Subcutaneous abdominal adipose tissue (tissue), 5 donors: ENCODE results near the gene MVK.
"Not testable (repeated sequence)": the region's sequence is repeated elsewhere in the genome, so short reads cannot be mapped to it uniquely, and the experiment has no call there.

Experiments
- H3K27ac ChIP-seq: one replicate; pipeline ENCODE4 v1.7.0; 2013; ENCODE audit warnings: low read depth, mild to moderate bottlenecking, inconsistent platforms, low read length, moderate library complexity
- H3K27me3 ChIP-seq, 5 donors: one replicate each; pipeline ENCODE4 v1.7.0; 2013; ENCODE audit warnings: low read length in 5 of 5, inconsistent platforms in 1 of 5; ENCODE audit not compliant: control insufficient read depth in 5 of 5, insufficient read depth in 4 of 5
- H3K36me3 ChIP-seq, 5 donors: one replicate each; pipeline ENCODE4 v1.7.0; 2013; ENCODE audit warnings: low read length in 5 of 5; ENCODE audit not compliant: control insufficient read depth in 5 of 5, insufficient read depth in 5 of 5
- H3K4me1 ChIP-seq, 5 donors: one replicate each; pipeline ENCODE4 v1.7.0; 2013; ENCODE audit warnings: low read length in 5 of 5, mild to moderate bottlenecking in 3 of 5, moderate library complexity in 1 of 5; ENCODE audit not compliant: control insufficient read depth in 5 of 5, insufficient read depth in 5 of 5
- H3K4me3 ChIP-seq, 5 donors: one replicate each; pipeline ENCODE4 v1.7.0; 2013; ENCODE audit warnings: low read length in 5 of 5, low read depth in 1 of 5
- H3K9ac ChIP-seq, 5 donors: one replicate each; pipeline ENCODE4 v1.7.0; 2013; ENCODE audit warnings: low read length in 5 of 5, mild to moderate bottlenecking in 4 of 5, moderate library complexity in 3 of 5
- H3K9me3 ChIP-seq, 5 donors: one replicate each; pipeline ENCODE4 v1.7.0; 2013; ENCODE audit warnings: low read length in 5 of 5; ENCODE audit not compliant: control insufficient read depth in 5 of 5
- donor health status: healthy.
- donor health status: healthy.
- donor health status: healthy.
- donor health status: healthy.
- donor health status: healthy.

The MVK gene

DNA sequence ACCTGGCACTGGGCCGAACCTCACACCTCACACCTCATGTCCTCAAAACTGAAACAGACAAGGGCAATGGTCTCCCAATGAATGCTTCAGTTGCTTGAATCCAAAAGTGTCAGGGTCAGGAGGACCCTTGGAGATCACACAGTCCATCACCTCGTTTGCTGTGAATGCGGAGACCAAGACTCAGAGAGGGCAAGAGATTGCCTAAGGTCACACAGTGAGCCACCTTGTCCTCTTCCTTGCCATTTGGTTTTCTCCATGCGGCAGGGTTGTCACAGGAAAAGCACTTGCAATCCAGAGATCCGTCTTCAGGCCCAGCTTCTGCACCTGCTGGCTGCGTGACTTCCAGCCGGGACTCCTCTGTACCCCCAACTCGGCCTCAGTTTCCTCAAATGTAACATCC lies 28.0 kb downstream of the MVK start:
- Histone ChIP-seq H3K27ac (no peak overlapping the region), H3K4me3 (no peak overlapping the region), H3K9me3 (no peaks in the 10 kb centered on the region), H3K9ac (no peak overlapping the region), H3K4me1 (peaks cover 2 to 15% (median 6%) of the 10 kb centered on the region in 5 donors), H3K36me3 (peaks cover 0 to 6% (median 2%) of the 10 kb centered on the region in 5 donors), H3K27me3 (peaks cover 5 to 23% (median 7%) of the 10 kb centered on the region in 5 donors)

- peaks cover 5 to 23% (median 12%) of the 10 kb centered on the region in 5 donors for H3K27me3 ChIP-seq
- not testable (repeated sequence) for H3K9ac ChIP-seq, H3K27ac ChIP-seq, H3K4me3 ChIP-seq, H3K9me3 ChIP-seq, H3K36me3 ChIP-seq
- peaks cover 2 to 15% (median 7%) of the 10 kb centered on the region in 5 donors for H3K4me1 ChIP-seq
Observed at GRCh38 chr12:109602132-109602531, 28.5 kb downstream of the MVK start.

- H3K4me1 ChIP-seq, result peaks cover 0 to 3% (median 0%) of the 10 kb centered on the region in 5 donors
- peaks cover 11 to 31% (median 18%) of the 10 kb centered on the region in 5 donors for H3K27me3 ChIP-seq
- H3K9ac ChIP-seq, result no peak overlapping the region
- no peak overlapping the region for H3K4me3 ChIP-seq
- no peaks in the 10 kb centered on the region for H3K36me3 ChIP-seq
- no peak overlapping the region for H3K27ac ChIP-seq
- no peaks in the 10 kb centered on the region for H3K9me3 ChIP-seq
Observed at GRCh38 chr12:109604132-109604585, 30.6 kb downstream of the MVK start.

GRCh38 chr12:109605016-109605415 lies 31.4 kb downstream of the MVK start:
- no peaks in the 10 kb centered on the region for H3K36me3 ChIP-seq
- peaks cover 17 to 37% (median 24%) of the 10 kb centered on the region in 5 donors for H3K27me3 ChIP-seq
- no peak overlapping the region for H3K9ac ChIP-seq
- no peak overlapping the region for H3K4me3 ChIP-seq
- H3K4me1 ChIP-seq, result peaks cover 0 to 3% (median 0%) of the 10 kb centered on the region in 5 donors
- no peaks in the 10 kb centered on the region for H3K9me3 ChIP-seq
- no peak overlapping the region for H3K27ac ChIP-seq

DNA sequence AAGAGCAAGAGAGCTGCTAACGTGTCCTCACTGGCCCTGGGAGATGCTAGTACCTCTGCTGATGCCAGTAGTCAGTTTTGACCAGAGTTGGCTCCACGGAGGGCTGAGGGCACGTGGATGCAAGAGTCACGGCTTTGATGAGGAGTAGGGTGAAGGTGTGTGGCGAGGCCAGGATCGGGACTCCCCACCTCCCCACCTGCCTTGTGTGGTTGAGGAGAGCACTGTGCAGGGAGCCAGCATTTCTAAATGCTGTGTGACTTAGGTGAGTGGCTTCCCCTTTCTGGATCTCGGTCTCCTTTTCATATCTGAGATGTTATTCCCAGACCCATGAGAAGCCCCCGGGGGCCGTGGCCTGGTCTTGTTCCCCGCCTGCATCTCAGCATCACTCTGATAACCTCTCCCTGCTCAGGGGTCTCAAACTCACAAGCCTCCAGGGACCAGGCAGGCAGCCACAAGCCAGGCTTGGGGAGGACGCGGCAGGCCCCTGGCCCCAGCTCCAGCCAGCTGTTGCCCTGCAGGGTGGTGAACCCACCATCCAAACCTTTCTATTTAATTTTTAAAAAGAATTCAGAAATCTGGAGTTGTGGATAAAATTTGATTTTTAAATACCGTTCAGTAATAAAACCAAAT lies 32.1 kb downstream of the MVK start:
- H3K27ac ChIP-seq, result no peak overlapping the region
- H3K9me3 ChIP-seq, result peaks cover 0 to 4% (median 3%) of the 10 kb centered on the region in 5 donors
- peaks cover 0 to 3% (median 0%) of the 10 kb centered on the region in 5 donors for H3K4me1 ChIP-seq
- H3K4me3 ChIP-seq, result no peak overlapping the region
- H3K27me3 ChIP-seq, result peaks cover 20 to 41% (median 25%) of the 10 kb centered on the region in 5 donors
- no peak overlapping the region for H3K9ac ChIP-seq
- H3K36me3 ChIP-seq, result no peaks in the 10 kb centered on the region

DNA sequence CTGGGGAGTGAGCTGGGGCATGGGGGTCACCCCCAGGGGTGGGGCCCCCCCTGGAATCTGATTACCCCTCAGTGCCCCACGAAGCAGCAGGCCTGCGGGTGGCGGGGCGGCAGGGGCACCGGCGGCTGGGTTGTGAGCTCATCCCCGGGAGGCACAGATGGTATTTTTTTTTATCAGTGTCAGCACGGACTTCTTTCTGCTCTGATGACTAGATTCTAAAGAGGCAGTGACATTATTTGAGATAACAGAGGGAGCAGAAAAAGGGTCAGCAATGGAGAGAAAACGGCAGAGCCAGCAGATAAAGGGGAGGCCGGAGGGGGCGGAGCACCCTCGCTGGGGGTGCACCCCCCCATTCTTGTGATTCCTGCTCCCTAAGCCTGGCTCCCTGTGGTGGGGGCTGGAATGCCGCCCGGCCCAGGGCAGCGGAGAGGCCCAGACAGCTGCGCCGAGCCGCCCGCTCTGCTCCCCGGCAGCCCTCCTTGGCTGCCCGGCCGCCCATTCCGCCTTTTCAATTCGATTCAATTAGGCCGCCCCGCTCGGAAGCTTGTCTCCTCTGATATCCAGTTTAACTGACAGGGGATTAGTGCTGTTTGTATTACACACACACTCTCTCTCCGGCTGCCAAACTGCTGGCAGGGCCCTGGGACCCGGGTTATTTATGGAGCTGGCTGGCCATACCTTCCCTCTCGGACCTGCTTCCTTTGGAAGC lies 32.9 kb downstream of the MVK start:
- H3K9ac ChIP-seq, result no peak overlapping the region
- peaks cover 22 to 48% (median 32%) of the 10 kb centered on the region in 5 donors for H3K27me3 ChIP-seq
- no peaks in the 10 kb centered on the region for H3K36me3 ChIP-seq
- H3K4me3 ChIP-seq, result no peak overlapping the region
- H3K9me3 ChIP-seq, result peaks cover 0 to 4% (median 3%) of the 10 kb centered on the region in 5 donors
- H3K4me1 ChIP-seq, result peaks cover 0 to 3% (median 0%) of the 10 kb centered on the region in 5 donors
- H3K27ac ChIP-seq, result no peak overlapping the region

GRCh38 chr12:109607618-109608017 lies 34.0 kb downstream of the MVK start:
- Histone ChIP-seq H3K9me3 (peaks cover 0 to 4% (median 3%) of the 10 kb centered on the region in 5 donors), H3K27me3 (peaks cover 22 to 57% (median 40%) of the 10 kb centered on the region in 5 donors), H3K4me1 (peaks cover 0 to 3% (median 0%) of the 10 kb centered on the region in 5 donors), H3K36me3 (no peaks in the 10 kb centered on the region), H3K27ac (no peak overlapping the region), H3K4me3 (no peak overlapping the region), H3K9ac (no peak overlapping the region)

DNA sequence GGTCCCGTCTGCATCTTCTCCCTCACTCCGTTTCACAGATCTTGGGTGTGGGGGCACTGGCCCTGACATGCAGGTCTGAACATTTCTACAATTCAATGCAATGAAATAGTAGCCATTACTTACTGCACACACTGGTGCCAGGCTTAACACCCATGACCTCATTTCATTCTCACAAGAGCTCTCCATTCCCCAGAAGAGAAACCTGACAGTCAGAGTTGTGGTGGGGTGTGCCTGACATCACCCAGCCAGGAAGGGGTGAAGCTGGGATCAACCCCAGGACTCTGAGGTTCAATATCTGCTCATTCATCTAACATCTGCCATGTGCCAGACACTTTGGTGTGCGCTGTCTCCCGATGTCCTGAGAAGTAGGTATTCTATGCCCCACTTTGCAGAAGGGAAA lies 34.7 kb downstream of the MVK start:
- H3K9ac ChIP-seq, result no peak overlapping the region
- peaks cover 28 to 63% (median 46%) of the 10 kb centered on the region in 5 donors for H3K27me3 ChIP-seq
- H3K4me1 ChIP-seq, result peaks cover 0 to 3% (median 0%) of the 10 kb centered on the region in 5 donors
- H3K4me3 ChIP-seq, result no peak overlapping the region
- H3K36me3 ChIP-seq, result no peaks in the 10 kb centered on the region
- no peak overlapping the region for H3K27ac ChIP-seq
- H3K9me3 ChIP-seq, result peaks cover 0 to 4% (median 3%) of the 10 kb centered on the region in 5 donors

- peaks cover 0 to 3% (median 0%) of the 10 kb centered on the region in 5 donors for H3K4me1 ChIP-seq
- H3K9me3 ChIP-seq, result peaks cover 0 to 4% (median 3%) of the 10 kb centered on the region in 5 donors
- H3K4me3 ChIP-seq, result no peak overlapping the region
- H3K9ac ChIP-seq, result no peak overlapping the region
- H3K36me3 ChIP-seq, result no peaks in the 10 kb centered on the region
- H3K27me3 ChIP-seq, result peaks cover 31 to 64% (median 51%) of the 10 kb centered on the region in 5 donors
- no peak overlapping the region for H3K27ac ChIP-seq
Observed at GRCh38 chr12:109608793-109609192, 35.2 kb downstream of the MVK start.

DNA sequence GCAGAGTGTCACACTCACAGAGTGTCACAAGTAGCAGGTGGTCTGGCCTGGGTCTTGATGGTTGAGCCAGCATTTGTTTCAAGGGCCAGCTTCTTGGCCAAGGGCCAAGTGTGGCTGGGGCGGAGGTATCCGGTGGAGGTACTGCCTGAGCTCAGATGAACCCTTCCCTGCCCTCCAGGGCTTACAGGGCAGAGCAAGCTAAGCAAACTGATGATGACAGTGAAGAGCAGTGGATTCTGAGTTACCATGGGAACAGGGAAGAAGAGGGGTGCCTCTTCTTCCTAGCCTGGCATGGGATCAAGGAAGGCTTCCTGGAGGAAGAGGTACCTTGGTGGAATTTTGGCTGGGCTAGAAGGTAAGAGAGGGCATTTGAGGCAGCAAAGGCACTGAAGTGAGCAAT lies 35.7 kb downstream of the MVK start:
- Histone ChIP-seq H3K27ac (no peak overlapping the region), H3K36me3 (no peaks in the 10 kb centered on the region), H3K4me3 (no peak overlapping the region), H3K27me3 (peaks cover 31 to 59% (median 52%) of the 10 kb centered on the region in 5 donors), H3K9ac (no peak overlapping the region), H3K4me1 (peaks cover 0 to 3% (median 0%) of the 10 kb centered on the region in 5 donors), H3K9me3 (peaks cover 0 to 4% (median 3%) of the 10 kb centered on the region in 5 donors)
